Tibial nerve (tissue), 4 donors: ENCODE measurements around the gene ADGRL3. TPM values are rescaled to one million over a fixed set of nuclear protein-coding genes. Genes with fewer than 3 reads are reported as not detected.

Source experiments
- DNase-seq, 2 donors: peaks; one replicate each; pipeline ENCODE4 v3.0.0-alpha.2; 2019; ENCODE audit warnings: low spot score in 2 of 2
- H3K27ac ChIP-seq, 4 donors: fragments of 200-600 bp; sonication (generic) in 3 of 4; one replicate each; pipeline ENCODE4 v1.5.1; 2017 to 2019; ENCODE audit warnings: mild to moderate bottlenecking in 1 of 4
- H3K27me3 ChIP-seq, 2 donors: fragments of 200-600 bp; sonication (generic) in 1 of 2; one replicate each; pipeline versions ENCODE4 v1.5.1 to v1.6.0; 2017 to 2019
- H3K36me3 ChIP-seq, 3 donors: fragments of 200-600 bp; sonication (generic); one replicate each; pipeline ENCODE4 v1.5.1; 2018 to 2019
- H3K4me1 ChIP-seq, 4 donors: fragments of 200-600 bp; sonication (generic) in 3 of 4; one replicate each; pipeline ENCODE4 v1.5.1; 2017 to 2019
- H3K4me3 ChIP-seq, 4 donors: fragments of 200-600 bp; sonication (generic) in 3 of 4; one replicate each; pipeline ENCODE4 v1.5.1; 2017 to 2019; ENCODE audit warnings: mild to moderate bottlenecking in 1 of 4, moderate library complexity in 1 of 4
- H3K9me3 ChIP-seq, 4 donors: fragments of 200-600 bp; sonication (generic) in 3 of 4; one replicate each; pipeline ENCODE4 v1.5.1; 2017 to 2019
- EP300 ChIP-seq, 2 donors: sonication (generic); formaldehyde crosslinking; IDR thresholded peaks; one replicate each; pipeline ENCODE4 v1.6.1; 2017; ENCODE audit warnings: antibody characterized with exemption in 2 of 2, mild to moderate bottlenecking in 1 of 2
- POLR2A ChIP-seq, 2 donors: fragments of 450-650 bp; IDR thresholded peaks; one replicate each; pipeline ENCODE4 v1.6.1; 2017; ENCODE audit warnings: antibody characterized with exemption in 2 of 2, mild to moderate bottlenecking in 2 of 2, moderate library complexity in 2 of 2
- WGBS, 2 donors: methylation state at CpG; one replicate each; pipeline ENCODE4 v1.1.5; 2018; 5-methylcytosine and 5-hydroxymethylcytosine counted together
- total RNA-seq, 4 donors: library from RNA; depleted of rRNA; stranded (reverse); fragments of >200 nt; gene quantifications; one replicate each; pipeline ENCODE4 v1.1.0, GENCODE V29; 2016
- TF ChIP-seq, protein P1 (sequence below), 5 experiments: fragments of 200-600 bp in 3 of 5; fragments of 450-650 bp in 2 of 5; sonication (generic) in 3 of 5; IDR thresholded peaks; one replicate each; pipeline ENCODE4 v1.5.1; 2016 to 2019; ENCODE audit warnings: antibody characterized with exemption in 5 of 5, mild to moderate bottlenecking in 3 of 5, moderate library complexity in 2 of 5

ADGRL3 gene
- total RNA-seq, 4 donors from 2014 or later: 20.1 to 51.3 (median 28.2) TPM

DNA sequence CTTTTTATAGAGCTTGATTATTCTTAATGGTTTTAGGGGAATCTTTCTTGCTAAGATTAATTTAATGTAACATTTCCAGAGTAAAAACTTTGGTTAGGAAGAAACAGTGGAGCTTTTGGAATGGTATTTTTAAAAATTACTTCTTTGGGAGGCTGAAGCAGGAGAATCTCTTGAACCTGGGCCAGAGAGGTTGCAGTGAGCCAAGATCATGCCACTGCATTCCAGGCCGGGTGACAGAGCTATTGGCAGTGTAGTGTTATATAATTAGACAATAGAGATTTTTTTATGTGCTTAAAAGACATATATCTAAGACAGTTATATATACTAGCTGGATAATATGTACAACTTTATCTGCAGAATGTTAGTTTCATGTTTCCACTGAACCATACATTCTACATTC, 585.6 kb downstream of the ADGRL3 start:
- H3K9me3 ChIP-seq: no peaks in the 10 kb centered on the region
- H3K27me3 ChIP-seq: no peaks in the 10 kb centered on the region
- TF ChIP-seq EP300 (IDR thresholded peaks at IDR 0.05) (no peak), POLR2A (IDR thresholded peaks at IDR 0.05) (no peak)
- H3K27ac ChIP-seq: no peak overlapping the region
- H3K4me1 ChIP-seq: no peaks in the 10 kb centered on the region
- no peaks in the 10 kb centered on the region for H3K36me3 ChIP-seq
- 11 to 33% methylated on average over 1 of the region's 1 CpG for WGBS, 2 donors
- H3K4me3 ChIP-seq: no peak overlapping the region
- no peak for DNase-seq

DNA sequence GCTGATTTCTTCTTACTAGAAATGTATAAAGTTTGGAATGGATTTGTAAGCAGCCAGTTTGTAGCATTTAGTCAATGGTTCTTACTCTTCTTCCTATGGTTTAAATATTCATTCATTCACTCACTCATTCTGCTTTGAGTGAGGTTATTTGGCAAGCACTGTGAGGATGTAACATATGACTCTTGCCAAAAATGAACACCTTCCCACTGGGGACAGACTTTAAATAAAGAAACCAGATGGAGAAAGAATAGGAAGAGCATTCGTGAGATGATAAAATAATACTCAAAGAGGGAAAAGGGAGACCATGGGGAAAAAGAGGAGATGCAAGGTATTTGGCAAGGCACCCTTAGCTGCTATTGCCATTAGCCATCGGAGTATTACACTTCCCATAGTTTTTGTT, 586.1 kb downstream of the ADGRL3 start:
- DNase-seq: no peak
- Histone ChIP-seq H3K4me3 (no peak overlapping the region), H3K36me3 (no peaks in the 10 kb centered on the region), H3K27ac (no peak overlapping the region), H3K27me3 (no peaks in the 10 kb centered on the region), H3K9me3 (no peaks in the 10 kb centered on the region), H3K4me1 (no peaks in the 10 kb centered on the region)
- TF ChIP-seq EP300 (IDR thresholded peaks at IDR 0.05) (no peak), POLR2A (IDR thresholded peaks at IDR 0.05) (no peak)
- TF ChIP-seq, protein P1, sequence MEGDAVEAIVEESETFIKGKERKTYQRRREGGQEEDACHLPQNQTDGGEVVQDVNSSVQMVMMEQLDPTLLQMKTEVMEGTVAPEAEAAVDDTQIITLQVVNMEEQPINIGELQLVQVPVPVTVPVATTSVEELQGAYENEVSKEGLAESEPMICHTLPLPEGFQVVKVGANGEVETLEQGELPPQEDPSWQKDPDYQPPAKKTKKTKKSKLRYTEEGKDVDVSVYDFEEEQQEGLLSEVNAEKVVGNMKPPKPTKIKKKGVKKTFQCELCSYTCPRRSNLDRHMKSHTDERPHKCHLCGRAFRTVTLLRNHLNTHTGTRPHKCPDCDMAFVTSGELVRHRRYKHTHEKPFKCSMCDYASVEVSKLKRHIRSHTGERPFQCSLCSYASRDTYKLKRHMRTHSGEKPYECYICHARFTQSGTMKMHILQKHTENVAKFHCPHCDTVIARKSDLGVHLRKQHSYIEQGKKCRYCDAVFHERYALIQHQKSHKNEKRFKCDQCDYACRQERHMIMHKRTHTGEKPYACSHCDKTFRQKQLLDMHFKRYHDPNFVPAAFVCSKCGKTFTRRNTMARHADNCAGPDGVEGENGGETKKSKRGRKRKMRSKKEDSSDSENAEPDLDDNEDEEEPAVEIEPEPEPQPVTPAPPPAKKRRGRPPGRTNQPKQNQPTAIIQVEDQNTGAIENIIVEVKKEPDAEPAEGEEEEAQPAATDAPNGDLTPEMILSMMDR (IDR thresholded peaks at IDR 0.05): no peak
- WGBS, 2 donors: 59 to 60% methylated on average over 2 of the region's 2 CpGs

DNA sequence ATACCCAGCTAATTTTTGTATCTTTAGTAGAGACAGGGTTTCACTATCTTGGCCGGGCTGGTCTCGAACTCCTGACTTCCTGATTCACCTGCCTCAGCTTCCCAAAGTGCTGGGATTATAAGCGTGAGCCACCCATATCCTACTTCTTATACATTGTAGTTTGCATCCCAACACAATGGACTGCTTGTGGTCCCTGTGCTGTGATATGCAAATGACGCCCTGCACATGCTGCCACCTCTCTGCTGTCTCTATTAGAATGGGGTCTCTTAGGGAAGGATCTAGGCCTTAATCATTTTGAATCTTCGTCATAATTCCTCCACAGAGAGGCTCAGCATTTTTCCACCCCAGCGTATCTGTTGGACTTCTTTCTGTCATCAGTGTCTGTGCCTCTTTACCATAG, 595.9 kb downstream of the ADGRL3 start:
- H3K4me1 ChIP-seq: no peaks in the 10 kb centered on the region
- no peak for DNase-seq
- H3K36me3 ChIP-seq: no peaks in the 10 kb centered on the region
- no peak overlapping the region for H3K27ac ChIP-seq
- H3K9me3 ChIP-seq: no peaks in the 10 kb centered on the region
- H3K4me3 ChIP-seq: no peak overlapping the region
- WGBS, 2 donors: 86 to 91% methylated on average over 6 of the region's 6 CpGs
- TF ChIP-seq, protein P1 (IDR thresholded peaks at IDR 0.05): no peak
- no peak for TF ChIP-seq POLR2A (IDR thresholded peaks at IDR 0.05)
- no peak for TF ChIP-seq EP300 (IDR thresholded peaks at IDR 0.05)
- H3K27me3 ChIP-seq: no peaks in the 10 kb centered on the region

DNA sequence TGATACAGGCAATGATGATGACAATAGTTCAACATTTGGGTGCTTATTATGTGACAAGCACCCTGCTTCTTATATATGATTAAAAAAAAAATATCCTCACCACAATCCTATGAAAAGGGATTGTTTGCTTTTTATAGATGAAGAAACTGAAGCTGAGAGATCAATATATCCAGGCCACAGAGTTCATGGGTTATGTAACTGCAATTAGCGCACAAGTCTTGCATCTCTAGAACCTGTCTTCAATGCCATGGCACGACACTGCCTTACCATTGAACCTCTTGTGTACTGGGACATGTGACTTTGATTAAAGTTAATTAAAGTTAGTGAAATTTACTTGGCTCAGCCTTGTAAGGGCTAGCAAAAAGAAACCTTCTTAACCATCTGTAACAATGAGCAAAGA, 599.7 kb downstream of the ADGRL3 start:
- TF ChIP-seq EP300 (IDR thresholded peaks at IDR 0.05): no peak
- TF ChIP-seq, protein P1 (IDR thresholded peaks at IDR 0.05): no peak
- TF ChIP-seq POLR2A (IDR thresholded peaks at IDR 0.05): no peak
- H3K27ac ChIP-seq: no peak overlapping the region
- no peak overlapping the region for H3K4me3 ChIP-seq
- H3K36me3 ChIP-seq: no peaks in the 10 kb centered on the region
- no peak for DNase-seq
- H3K4me1 ChIP-seq: no peaks in the 10 kb centered on the region
- H3K27me3 ChIP-seq: no peaks in the 10 kb centered on the region
- WGBS, 2 donors: 60 to 84% methylated on average over 2 of the region's 2 CpGs
- H3K9me3 ChIP-seq: no peaks in the 10 kb centered on the region

DNA sequence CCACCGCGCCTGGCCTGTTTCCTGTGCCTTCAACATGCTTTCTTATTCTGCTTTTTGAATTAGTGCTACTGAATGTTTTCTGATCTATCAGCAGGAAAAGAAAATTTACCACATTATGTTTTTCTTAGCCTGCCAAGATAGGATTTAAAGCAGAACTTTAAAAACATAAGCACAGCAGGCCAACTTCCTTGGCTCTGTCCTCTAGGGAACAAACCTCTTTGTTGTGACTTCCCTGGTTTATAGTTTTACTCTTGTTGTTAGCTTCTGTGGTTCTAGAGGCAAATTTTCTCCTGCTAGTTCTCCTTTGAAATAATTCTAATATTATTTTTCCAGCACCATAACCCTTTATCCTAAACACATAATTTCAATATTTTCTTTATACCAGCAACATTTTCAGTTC, 605.1 kb downstream of the ADGRL3 start:
- Histone ChIP-seq H3K4me1 (no peaks in the 10 kb centered on the region), H3K36me3 (no peaks in the 10 kb centered on the region), H3K27ac (no peak overlapping the region), H3K4me3 (no peak overlapping the region), H3K9me3 (no peaks in the 10 kb centered on the region), H3K27me3 (no peaks in the 10 kb centered on the region)
- 91 to 97% methylated on average over 2 of the region's 2 CpGs for WGBS, 2 donors
- DNase-seq: no peak
- TF ChIP-seq, protein P1 (IDR thresholded peaks at IDR 0.05): no peak
- TF ChIP-seq EP300 (IDR thresholded peaks at IDR 0.05) (no peak), POLR2A (IDR thresholded peaks at IDR 0.05) (no peak)

DNA sequence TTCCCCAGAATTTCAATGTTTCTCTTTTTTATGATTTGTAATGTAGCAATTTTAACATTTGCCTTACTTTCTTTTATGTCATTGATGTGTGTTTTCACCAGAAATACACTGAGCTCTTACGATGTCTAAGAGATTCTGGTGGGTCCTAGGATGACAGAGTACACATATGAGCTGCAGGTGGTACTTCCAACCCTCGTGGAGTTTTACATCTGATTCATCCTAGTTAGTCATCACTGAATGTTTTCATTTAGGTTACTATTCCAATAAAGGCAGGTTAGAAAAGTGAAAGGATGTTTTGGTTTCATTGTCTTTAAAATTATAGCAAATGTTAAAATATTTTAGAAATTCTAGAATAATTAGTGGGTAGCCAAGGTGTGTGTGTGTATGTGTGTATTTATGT, 605.9 kb downstream of the ADGRL3 start:
- no peaks in the 10 kb centered on the region for H3K9me3 ChIP-seq
- no peak for DNase-seq
- no peaks in the 10 kb centered on the region for H3K4me1 ChIP-seq
- H3K36me3 ChIP-seq: no peaks in the 10 kb centered on the region
- no peak overlapping the region for H3K4me3 ChIP-seq
- TF ChIP-seq POLR2A (IDR thresholded peaks at IDR 0.05) (no peak), EP300 (IDR thresholded peaks at IDR 0.05) (no peak)
- TF ChIP-seq, protein P1 (IDR thresholded peaks at IDR 0.05): no peak
- WGBS, 2 donors: 76 to 81% methylated on average over 2 of the region's 2 CpGs
- H3K27ac ChIP-seq: no peak overlapping the region
- no peaks in the 10 kb centered on the region for H3K27me3 ChIP-seq
